Gastroesophageal sphincter (tissue), 4 donors: ENCODE data around the gene NTRK3. TPM values are rescaled to one million over a fixed set of nuclear protein-coding genes. Genes with fewer than 3 reads are reported as not detected.

Experiments
- ATAC-seq: fragments of 150-250 bp; one replicate; pipeline ENCODE4 v1.9.1; 2016; ENCODE audit warnings: mild to moderate bottlenecking, moderate library complexity
- H3K27ac ChIP-seq, 4 donors: fragments of 200-600 bp; sonication (generic) in 3 of 4; 1 replicate in 3 of 4; 2 replicates in 1 of 4; pipeline ENCODE4 v1.5.1; 2016 to 2019
- H3K27me3 ChIP-seq: fragments of 200-600 bp; sonication (generic); one replicate; pipeline ENCODE4 v1.5.1; 2019
- H3K36me3 ChIP-seq, 2 donors: fragments of 200-600 bp; sonication (generic); one replicate each; pipeline ENCODE4 v1.5.1; 2019; ENCODE audit warnings: control low read depth in 1 of 2
- H3K4me1 ChIP-seq, 3 donors: fragments of 200-600 bp; sonication (generic); 1 replicate in 2 of 3; 2 replicates in 1 of 3; pipeline ENCODE4 v1.5.1; 2016 to 2019; ENCODE audit warnings: control low read depth in 2 of 3
- H3K4me3 ChIP-seq, 2 donors: fragments of 200-600 bp; sonication (generic); one replicate each; pipeline ENCODE4 v1.5.1; 2019; ENCODE audit warnings: mild to moderate bottlenecking in 1 of 2, moderate library complexity in 1 of 2
- H3K9me3 ChIP-seq, 3 donors: fragments of 200-600 bp; sonication (generic); one replicate each; pipeline ENCODE4 v1.5.1; 2017 to 2019; ENCODE audit warnings: control low read depth in 2 of 3
- EP300 ChIP-seq: sonication (generic); formaldehyde crosslinking; IDR thresholded peaks from one replicate; pipeline ENCODE4 v1.6.1; 2017; ENCODE audit warnings: antibody characterized with exemption, mild to moderate bottlenecking
- POLR2A ChIP-seq, 2 donors: fragments of 450-650 bp; IDR thresholded peaks; one replicate each; pipeline ENCODE4 v1.6.1; 2017; ENCODE audit warnings: antibody characterized with exemption in 2 of 2, mild to moderate bottlenecking in 2 of 2, moderate library complexity in 1 of 2
- POLR2AphosphoS5 ChIP-seq: sonication (generic); formaldehyde crosslinking; IDR thresholded peaks from one replicate; pipeline ENCODE4 v1.6.1; 2017; ENCODE audit warnings: antibody characterized with exemption
- WGBS, 2 donors: methylation state at CpG; one replicate each; pipeline ENCODE4 v1.1.5; 2018; ENCODE audit warnings: low coverage in 1 of 2; 5-methylcytosine and 5-hydroxymethylcytosine counted together
- total RNA-seq, 4 donors: library from RNA; depleted of rRNA; stranded (reverse); fragments of >200 nt; gene quantifications; one replicate each; pipeline ENCODE4 v1.1.0, GENCODE V29; 2016
- TF ChIP-seq, protein P1 (sequence below), 4 experiments: fragments of 200-600 bp in 2 of 4; fragments of 450-650 bp in 2 of 4; sonication (generic) in 1 of 4; IDR thresholded peaks; one replicate each; pipeline ENCODE4 v1.5.1; 2017 to 2019; ENCODE audit warnings: antibody characterized with exemption in 4 of 4, mild to moderate bottlenecking in 2 of 4, moderate library complexity in 2 of 4

NTRK3 gene
- total RNA-seq, 4 donors from 2014 or later = 0.47 to 4.3 (median 1.5) TPM

DNA sequence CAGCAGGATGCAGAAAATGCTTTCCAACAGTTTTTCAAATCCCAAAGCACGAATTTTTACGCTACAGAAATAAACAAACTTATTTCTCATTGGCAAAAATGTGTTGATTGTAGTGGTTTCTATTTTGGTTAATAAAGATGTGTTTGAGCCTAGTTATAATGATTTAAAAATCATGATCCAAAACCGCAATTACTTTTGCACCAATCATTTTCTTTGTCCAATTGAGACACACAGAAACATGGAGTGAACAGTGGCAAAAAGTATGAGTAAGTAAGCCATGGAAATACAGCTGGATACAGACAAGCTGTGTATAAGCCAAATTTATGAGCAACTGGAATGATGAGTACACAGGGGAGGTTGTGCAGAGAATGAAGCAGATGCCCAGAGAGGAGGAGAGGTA is 427.9 kb downstream of the NTRK3 start:
- no peaks in the 10 kb centered on the region for H3K27me3 ChIP-seq
- no peak overlapping the region for H3K4me3 ChIP-seq
- no peaks in the 10 kb centered on the region for H3K36me3 ChIP-seq
- no peaks in the 10 kb centered on the region for H3K9me3 ChIP-seq
- ATAC-seq = no peak
- no peak for TF ChIP-seq POLR2AphosphoS5
- TF ChIP-seq, protein P1, sequence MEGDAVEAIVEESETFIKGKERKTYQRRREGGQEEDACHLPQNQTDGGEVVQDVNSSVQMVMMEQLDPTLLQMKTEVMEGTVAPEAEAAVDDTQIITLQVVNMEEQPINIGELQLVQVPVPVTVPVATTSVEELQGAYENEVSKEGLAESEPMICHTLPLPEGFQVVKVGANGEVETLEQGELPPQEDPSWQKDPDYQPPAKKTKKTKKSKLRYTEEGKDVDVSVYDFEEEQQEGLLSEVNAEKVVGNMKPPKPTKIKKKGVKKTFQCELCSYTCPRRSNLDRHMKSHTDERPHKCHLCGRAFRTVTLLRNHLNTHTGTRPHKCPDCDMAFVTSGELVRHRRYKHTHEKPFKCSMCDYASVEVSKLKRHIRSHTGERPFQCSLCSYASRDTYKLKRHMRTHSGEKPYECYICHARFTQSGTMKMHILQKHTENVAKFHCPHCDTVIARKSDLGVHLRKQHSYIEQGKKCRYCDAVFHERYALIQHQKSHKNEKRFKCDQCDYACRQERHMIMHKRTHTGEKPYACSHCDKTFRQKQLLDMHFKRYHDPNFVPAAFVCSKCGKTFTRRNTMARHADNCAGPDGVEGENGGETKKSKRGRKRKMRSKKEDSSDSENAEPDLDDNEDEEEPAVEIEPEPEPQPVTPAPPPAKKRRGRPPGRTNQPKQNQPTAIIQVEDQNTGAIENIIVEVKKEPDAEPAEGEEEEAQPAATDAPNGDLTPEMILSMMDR (IDR thresholded peaks at IDR 0.05) = no peak
- TF ChIP-seq POLR2A (IDR thresholded peaks at IDR 0.05) = no peak
- TF ChIP-seq EP300 = no peak
- 87% methylated on average over 3 of the region's 3 CpGs for WGBS, 2 donors
- H3K27ac ChIP-seq = no peak overlapping the region
- H3K4me1 ChIP-seq = no peaks in the 10 kb centered on the region

DNA sequence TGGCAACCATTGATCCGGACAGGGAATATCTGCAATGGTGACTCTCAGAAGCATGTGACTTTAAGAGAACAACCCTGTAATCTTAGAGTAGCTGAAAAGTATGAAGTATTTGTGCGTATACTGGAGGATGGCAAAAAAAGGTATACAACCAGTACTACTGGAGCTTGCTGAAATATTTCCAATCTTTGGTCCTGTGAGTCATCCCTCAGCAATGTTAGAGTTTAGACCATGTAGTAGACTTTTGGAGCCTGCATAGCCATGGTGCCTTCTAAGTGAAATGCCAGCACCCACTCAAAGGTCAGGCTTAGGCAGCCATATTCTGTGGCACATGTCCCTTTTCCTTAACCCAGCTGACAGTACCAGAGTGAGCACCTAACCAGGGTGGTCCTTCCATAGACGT is 429.4 kb downstream of the NTRK3 start:
- H3K36me3 ChIP-seq = no peaks in the 10 kb centered on the region
- H3K27ac ChIP-seq = no peak overlapping the region
- no peak for ATAC-seq
- 71 to 88% methylated on average over 3 of the region's 3 CpGs for whole genome bisulfite sequencing, 2 donors
- H3K4me3 ChIP-seq = no peak overlapping the region
- H3K27me3 ChIP-seq = no peaks in the 10 kb centered on the region
- TF ChIP-seq POLR2AphosphoS5 (no peak), POLR2A (IDR thresholded peaks at IDR 0.05) (no peak), EP300 (no peak)
- TF ChIP-seq, protein P1 (IDR thresholded peaks at IDR 0.05) = no peak
- H3K4me1 ChIP-seq = no peaks in the 10 kb centered on the region
- H3K9me3 ChIP-seq = no peaks in the 10 kb centered on the region

DNA sequence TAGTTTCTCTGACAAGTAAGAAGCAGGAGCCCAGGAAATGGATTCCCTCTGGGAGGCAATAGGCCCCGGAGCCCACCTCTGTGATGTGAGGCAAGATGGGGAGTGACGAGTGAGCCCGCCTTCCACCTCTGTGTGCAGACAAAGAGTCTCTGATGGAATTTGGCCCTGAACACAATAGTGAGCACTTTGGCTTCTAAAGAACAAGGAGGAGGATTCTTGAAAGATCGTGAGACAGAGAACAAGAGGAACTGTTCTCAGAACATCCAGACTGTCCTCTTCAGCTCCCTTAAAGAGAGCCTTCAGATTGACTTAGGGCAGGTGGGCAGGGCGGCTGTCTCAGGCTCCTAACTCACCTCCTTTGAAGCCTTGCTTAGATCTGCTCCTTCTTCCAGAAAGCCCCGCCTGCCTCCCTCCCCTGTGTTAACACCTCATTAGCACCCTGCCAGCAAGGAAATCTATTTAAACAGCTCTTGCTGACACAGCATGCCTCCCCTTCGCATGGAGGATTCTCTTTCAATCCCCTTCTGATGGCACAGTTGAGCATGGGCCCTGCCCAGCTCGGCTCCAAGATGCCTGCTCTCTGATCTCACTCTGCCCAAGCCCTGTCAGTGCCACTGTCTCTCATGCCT is 430.3 kb downstream of the NTRK3 start:
- Histone ChIP-seq H3K27me3 (no peaks in the 10 kb centered on the region), H3K4me3 (no peak overlapping the region), H3K27ac (no peak overlapping the region), H3K9me3 (no peaks in the 10 kb centered on the region), H3K4me1 (no peaks in the 10 kb centered on the region), H3K36me3 (no peaks in the 10 kb centered on the region)
- no peak for TF ChIP-seq EP300
- no peak for TF ChIP-seq POLR2A (IDR thresholded peaks at IDR 0.05)
- TF ChIP-seq, protein P1 (IDR thresholded peaks at IDR 0.05) = no peak
- TF ChIP-seq POLR2AphosphoS5 = no peak
- WGBS, 2 donors = 30 to 40% methylated on average over 7 to 8 of the region's 8 CpGs
- ATAC-seq = no peak

DNA sequence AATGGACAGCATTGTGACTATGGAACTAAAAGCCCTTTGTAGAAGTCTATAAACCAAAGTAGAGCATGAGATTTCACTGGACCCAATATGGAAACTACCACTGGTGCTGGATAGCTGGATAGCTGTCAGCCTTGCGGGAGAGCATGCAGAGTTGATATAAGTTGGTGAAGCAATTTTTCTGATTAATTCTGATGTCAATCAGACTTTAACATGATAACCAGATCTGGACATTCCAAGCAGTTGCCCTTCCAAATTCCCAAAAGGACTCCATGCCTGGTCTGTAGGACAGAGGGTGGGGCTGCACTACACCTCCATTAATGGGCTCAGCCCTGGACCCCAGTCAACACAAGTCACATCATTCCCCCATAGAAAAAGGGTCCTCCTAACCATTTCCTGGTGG is 437.8 kb downstream of the NTRK3 start:
- Histone ChIP-seq H3K4me3 (no peak overlapping the region), H3K9me3 (no peaks in the 10 kb centered on the region), H3K36me3 (no peaks in the 10 kb centered on the region), H3K4me1 (no peaks in the 10 kb centered on the region), H3K27me3 (no peaks in the 10 kb centered on the region), H3K27ac (no peak overlapping the region)
- no peak for ATAC-seq
- 75 to 100% methylated on average over 1 of the region's 1 CpG for WGBS, 2 donors
- TF ChIP-seq POLR2AphosphoS5 (no peak), EP300 (no peak), POLR2A (IDR thresholded peaks at IDR 0.05) (no peak)
- TF ChIP-seq, protein P1 (IDR thresholded peaks at IDR 0.05) = no peak

DNA sequence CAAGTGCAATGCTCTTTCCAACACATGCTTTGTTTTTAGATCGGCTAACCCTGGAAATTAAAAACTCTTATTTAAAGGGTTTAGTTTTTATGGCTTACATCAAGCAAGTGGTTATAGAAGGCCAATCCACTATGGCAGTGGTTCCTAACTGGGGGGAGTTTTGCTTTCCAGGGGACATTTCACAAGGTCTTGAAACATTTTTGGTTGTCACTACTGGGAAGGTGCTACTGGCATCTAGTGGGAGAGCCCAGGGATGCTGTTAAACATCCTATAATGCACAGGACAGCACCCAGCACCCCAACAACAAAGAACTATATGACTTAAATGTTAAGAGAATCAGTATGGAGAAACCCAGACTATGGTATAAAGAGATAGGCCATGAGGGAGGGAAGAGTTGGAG is 439.0 kb downstream of the NTRK3 start:
- H3K27ac ChIP-seq = no peak overlapping the region
- no peaks in the 10 kb centered on the region for H3K4me1 ChIP-seq
- no peaks in the 10 kb centered on the region for H3K36me3 ChIP-seq
- no peaks in the 10 kb centered on the region for H3K9me3 ChIP-seq
- no peak for ATAC-seq
- TF ChIP-seq, protein P1 (IDR thresholded peaks at IDR 0.05) = no peak
- TF ChIP-seq EP300 = no peak
- no peak for TF ChIP-seq POLR2AphosphoS5
- no peak for TF ChIP-seq POLR2A (IDR thresholded peaks at IDR 0.05)
- H3K4me3 ChIP-seq = no peak overlapping the region
- H3K27me3 ChIP-seq = no peaks in the 10 kb centered on the region
- 89% methylated on average over 1 of the region's 1 CpG; no CpG with 5 or more reads in 1 of the 2 donors for WGBS, 2 donors
